Thoracic aorta (tissue), 2 donors: ENCODE results near the gene SLC9A8. TPM values are rescaled to one million over a fixed set of nuclear protein-coding genes. Genes with fewer than 3 reads are reported as not detected.

Experiments
- ATAC-seq: fragments of 150-250 bp; one replicate; pipeline ENCODE4 v1.8.0; 2017; ENCODE audit warnings: low read depth; ENCODE audit not compliant: insufficient number of reproducible peaks, low FRiP score
- DNase-seq: peaks from one replicate; pipeline ENCODE4 v3.0.0-alpha.2; 2020; ENCODE audit warnings: low spot score
- H3K27ac ChIP-seq, 2 donors: fragments of 200-600 bp; sonication (generic); 1 replicate in 1 of 2; 2 replicates in 1 of 2; pipeline ENCODE4 v1.5.1; 2016; ENCODE audit warnings: mild to moderate bottlenecking in 2 of 2, moderate library complexity in 2 of 2
- H3K27me3 ChIP-seq: fragments of 200-600 bp; sonication (generic); replicated peaks from 2 replicates; pipeline ENCODE4 v1.6.0; 2016; ENCODE audit warnings: mild to moderate bottlenecking; ENCODE audit not compliant: insufficient read depth
- H3K36me3 ChIP-seq: fragments of 200-600 bp; sonication (generic); one replicate; pipeline ENCODE4 v1.5.1; 2016
- H3K4me1 ChIP-seq, 2 donors: fragments of 200-600 bp; sonication (generic); 1 replicate in 1 of 2; 2 replicates in 1 of 2; pipeline versions ENCODE4 v1.5.1 to v1.6.0; 2016; ENCODE audit warnings: low read depth in 2 of 2, mild to moderate bottlenecking in 1 of 2; ENCODE audit not compliant: control insufficient read depth in 1 of 2
- H3K4me3 ChIP-seq: fragments of 200-600 bp; sonication (generic); 2 replicates; pipeline ENCODE4 v1.5.1; 2016; ENCODE audit warnings: mild to moderate bottlenecking
- H3K9me3 ChIP-seq: fragments of 200-600 bp; sonication (generic); 2 replicates; pipeline ENCODE4 v1.5.1; 2016
- total RNA-seq, 2 donors: library from RNA; depleted of rRNA; stranded (reverse); fragments of >200 nt; gene quantifications; one replicate each; pipeline versions ENCODE4 v1.1.0 to v1.2.3, GENCODE V29; 2016
- TF ChIP-seq, protein P1 (sequence below): fragments of 200-600 bp; sonication (generic); IDR thresholded peaks from one replicate; pipeline ENCODE4 v1.5.1; 2019; ENCODE audit warnings: antibody characterized with exemption

Gene SLC9A8
- total RNA-seq, 2 donors from 2014 or later = 9.2 to 14.3 TPM

DNA sequence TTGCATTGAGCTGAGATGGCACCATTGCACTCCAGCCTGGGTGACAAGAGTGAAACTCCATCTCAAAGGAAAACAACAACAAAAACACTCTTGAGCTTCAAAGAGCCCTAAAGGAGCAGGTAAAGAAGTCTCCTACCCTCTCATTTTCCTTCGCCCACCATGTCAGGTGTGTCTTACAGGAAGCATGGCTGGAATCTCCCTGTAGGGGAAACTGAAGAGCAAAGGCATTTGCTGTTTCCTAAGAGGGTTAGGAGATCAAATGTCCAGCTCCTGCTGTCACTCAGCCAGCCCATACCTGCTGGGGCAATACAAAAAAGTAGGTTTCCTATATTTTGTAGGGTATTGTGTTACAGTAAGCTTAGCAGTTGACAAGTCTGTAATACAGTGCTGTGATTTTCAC, 59.4 kb downstream of the SLC9A8 start:
- TF ChIP-seq, protein P1, sequence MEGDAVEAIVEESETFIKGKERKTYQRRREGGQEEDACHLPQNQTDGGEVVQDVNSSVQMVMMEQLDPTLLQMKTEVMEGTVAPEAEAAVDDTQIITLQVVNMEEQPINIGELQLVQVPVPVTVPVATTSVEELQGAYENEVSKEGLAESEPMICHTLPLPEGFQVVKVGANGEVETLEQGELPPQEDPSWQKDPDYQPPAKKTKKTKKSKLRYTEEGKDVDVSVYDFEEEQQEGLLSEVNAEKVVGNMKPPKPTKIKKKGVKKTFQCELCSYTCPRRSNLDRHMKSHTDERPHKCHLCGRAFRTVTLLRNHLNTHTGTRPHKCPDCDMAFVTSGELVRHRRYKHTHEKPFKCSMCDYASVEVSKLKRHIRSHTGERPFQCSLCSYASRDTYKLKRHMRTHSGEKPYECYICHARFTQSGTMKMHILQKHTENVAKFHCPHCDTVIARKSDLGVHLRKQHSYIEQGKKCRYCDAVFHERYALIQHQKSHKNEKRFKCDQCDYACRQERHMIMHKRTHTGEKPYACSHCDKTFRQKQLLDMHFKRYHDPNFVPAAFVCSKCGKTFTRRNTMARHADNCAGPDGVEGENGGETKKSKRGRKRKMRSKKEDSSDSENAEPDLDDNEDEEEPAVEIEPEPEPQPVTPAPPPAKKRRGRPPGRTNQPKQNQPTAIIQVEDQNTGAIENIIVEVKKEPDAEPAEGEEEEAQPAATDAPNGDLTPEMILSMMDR = no peak
- Histone ChIP-seq H3K27ac (peak overlapping the region in 1 of 2 donors; percentile 25), H3K36me3 (no peaks in the 10 kb centered on the region), H3K4me3 (no peak overlapping the region), H3K27me3 (no peaks in the 10 kb centered on the region), H3K4me1 (peaks cover 33 to 63% of the 10 kb centered on the region in 2 donors), H3K9me3 (no peaks in the 10 kb centered on the region)
- DNase-seq (no peak), ATAC-seq (no peak)

DNA sequence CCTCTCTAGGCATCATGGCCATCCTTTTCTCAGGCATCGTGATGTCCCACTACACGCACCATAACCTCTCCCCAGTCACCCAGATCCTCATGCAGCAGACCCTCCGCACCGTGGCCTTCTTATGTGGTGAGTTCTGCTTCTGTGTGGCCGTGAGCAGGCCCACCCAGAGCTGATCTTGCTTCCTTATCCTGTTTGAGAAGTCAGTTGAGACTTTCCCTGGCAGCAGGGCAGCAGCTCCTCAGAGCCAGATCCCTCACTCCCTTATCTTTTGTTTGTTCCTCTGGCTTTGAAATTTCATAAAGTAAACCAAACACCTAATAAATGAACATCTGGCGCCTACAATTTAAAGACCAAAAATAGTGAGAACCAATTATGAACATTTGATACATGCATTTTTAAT, 62.1 kb downstream of the SLC9A8 start:
- DNase-seq = no peak
- Histone ChIP-seq H3K4me1 (peaks cover 20 to 59% of the 10 kb centered on the region in 2 donors), H3K27me3 (no peaks in the 10 kb centered on the region), H3K9me3 (no peaks in the 10 kb centered on the region), H3K4me3 (no peak overlapping the region), H3K27ac (peak overlapping the region; percentile 77), H3K36me3 (no peaks in the 10 kb centered on the region)
- TF ChIP-seq, protein P1 = no peak
- ATAC-seq = no peak

DNA sequence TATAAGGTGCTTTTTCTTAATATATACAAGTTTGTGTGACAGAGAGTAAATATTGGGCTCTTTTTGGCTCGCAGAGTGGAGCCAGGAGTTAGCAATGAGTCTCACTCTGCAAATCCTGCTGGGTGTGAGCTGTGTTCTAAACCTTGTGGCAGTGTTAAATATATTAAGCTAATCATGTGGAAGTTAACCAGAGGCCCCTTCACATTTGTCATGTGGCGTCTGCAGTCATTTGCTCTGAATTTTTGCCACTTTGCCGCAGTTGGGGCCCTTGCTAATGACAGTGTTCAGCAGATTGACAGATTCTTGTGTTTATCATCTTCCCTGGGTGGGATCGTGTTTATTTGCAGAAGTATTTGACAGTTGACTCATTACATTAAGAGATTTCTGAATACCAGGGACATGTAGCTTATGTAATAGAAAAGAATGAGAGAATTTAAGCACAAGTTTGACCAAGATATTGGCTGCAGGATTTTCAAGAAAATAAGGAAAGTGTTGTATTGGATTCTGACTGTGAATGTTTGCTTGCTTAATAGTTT, 64.8 kb downstream of the SLC9A8 start:
- Histone ChIP-seq H3K9me3 (no peaks in the 10 kb centered on the region), H3K36me3 (no peaks in the 10 kb centered on the region), H3K4me1 (peaks cover 33 to 79% of the 10 kb centered on the region in 2 donors), H3K27ac (peak overlapping the region; percentile 77), H3K27me3 (no peaks in the 10 kb centered on the region), H3K4me3 (no peak overlapping the region)
- no peak for DNase-seq
- ATAC-seq = no peak
- TF ChIP-seq, protein P1 = no peak

DNA sequence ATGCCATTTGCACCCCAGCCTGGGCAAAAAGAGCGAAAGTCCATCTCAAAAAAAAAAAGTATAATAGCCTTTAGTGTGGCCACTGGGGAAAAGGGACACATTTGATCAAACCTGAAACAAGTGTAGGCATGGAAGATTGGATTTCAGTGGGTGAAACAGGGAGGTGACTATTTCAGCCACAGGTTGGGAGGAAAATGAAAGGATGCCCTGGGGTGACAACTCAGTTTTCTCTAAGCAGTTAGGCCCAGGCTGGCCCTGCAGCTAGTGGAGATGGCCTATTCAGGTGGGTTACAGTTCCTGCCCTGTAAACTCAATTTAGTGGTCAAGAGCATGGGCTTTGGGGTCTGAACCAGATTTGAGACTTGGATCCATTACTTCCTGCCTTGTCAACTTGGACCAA, 66.3 kb downstream of the SLC9A8 start:
- TF ChIP-seq, protein P1 = no peak
- H3K36me3 ChIP-seq = peaks cover 8% of the 10 kb centered on the region
- ATAC-seq (no peak), DNase-seq (no peak)
- H3K4me1 ChIP-seq = peaks cover 33 to 81% of the 10 kb centered on the region in 2 donors
- no peak overlapping the region for H3K4me3 ChIP-seq
- no peaks in the 10 kb centered on the region for H3K27me3 ChIP-seq
- H3K9me3 ChIP-seq = no peaks in the 10 kb centered on the region
- H3K27ac ChIP-seq = peak overlapping the region in 1 of 2 donors; percentile 77

DNA sequence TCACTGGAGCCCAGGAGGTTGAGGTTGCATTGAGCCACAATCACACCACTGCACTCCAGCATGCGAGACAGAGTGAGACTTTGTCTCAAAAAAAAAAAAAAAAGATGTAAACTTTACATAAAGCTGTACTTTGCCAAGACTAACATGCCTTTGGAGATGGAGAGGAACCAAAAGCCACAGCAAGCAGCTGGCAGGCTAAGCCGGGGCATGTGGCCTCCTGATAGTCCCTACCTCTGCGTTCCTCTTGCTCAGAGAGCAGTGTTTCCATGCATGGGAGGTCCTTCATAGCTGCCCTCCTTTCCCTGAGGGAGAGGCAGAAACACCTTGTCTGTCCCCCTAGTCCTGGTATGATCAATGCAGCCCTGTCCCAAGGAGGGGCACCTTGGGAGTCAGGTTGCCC, 67.5 kb downstream of the SLC9A8 start:
- ATAC-seq = no peak

More for the DNA sequence above, 67.5 kb downstream of the SLC9A8 start:
- Histone ChIP-seq H3K4me3 (peak overlapping the region; percentile 4), H3K36me3 (peaks cover 17% of the 10 kb centered on the region), H3K27ac (peak overlapping the region in 1 of 2 donors; percentile 65), H3K27me3 (no peaks in the 10 kb centered on the region), H3K4me1 (peaks cover 30 to 70% of the 10 kb centered on the region in 2 donors), H3K9me3 (no peaks in the 10 kb centered on the region)
- TF ChIP-seq, protein P1 = no peak
- DNase-seq = no peak
